HG02678 (cell line): Measurements from ENCODE around the gene RSRC1.
A peak's percentile ranks its signal among the peaks of the same experiment; 100 is the strongest.
"Not testable (repeated sequence)": the region's sequence is repeated elsewhere in the genome, so short reads cannot be mapped to it uniquely, and the experiment has no call there.

ENCODE experiments used
- ATAC-seq: cut with Tn5 transposase; IDR thresholded peaks from one replicate; pipeline ENCODE4 v1.9.1; 2021; ENCODE audit warnings: mild to moderate bottlenecking, moderate library complexity; ENCODE audit not compliant: unreplicated experiment

Gene RSRC1

GRCh38 chr3:158506456-158506855 lies 396.6 kb downstream of the RSRC1 start:
- ATAC-seq: no peak

- no peak for ATAC-seq
Measured at GRCh38 chr3:158508481-158508880, 398.6 kb downstream of the RSRC1 start.

GRCh38 chr3:158509891-158510290 lies 400.0 kb downstream of the RSRC1 start:
- no peak for ATAC-seq

GRCh38 chr3:158516729-158517128 lies 406.8 kb downstream of the RSRC1 start:
- ATAC-seq: not testable (repeated sequence)

GRCh38 chr3:158519776-158520175 lies 409.9 kb downstream of the RSRC1 start:
- ATAC-seq: no peak

GRCh38 chr3:158520433-158520832 lies 410.5 kb downstream of the RSRC1 start:
- ATAC-seq: no peak

- ATAC-seq: no peak
Measured at GRCh38 chr3:158522221-158523136, 412.6 kb downstream of the RSRC1 start.

- ATAC-seq: no peak
Measured at GRCh38 chr3:158528076-158528674, 418.3 kb downstream of the RSRC1 start.

- ATAC-seq: no peak
Measured at GRCh38 chr3:158531334-158531733, 421.4 kb downstream of the RSRC1 start.

- ATAC-seq: peak; percentile 66
Measured at GRCh38 chr3:158532099-158532734, 422.3 kb downstream of the RSRC1 start.

- no peak for ATAC-seq
Measured at GRCh38 chr3:158535918-158536317, 426.0 kb downstream of the RSRC1 start.

GRCh38 chr3:158539414-158540014 lies 429.6 kb downstream of the RSRC1 start:
- peak; percentile 73 for ATAC-seq

GRCh38 chr3:158540066-158540465 lies 430.2 kb downstream of the RSRC1 start:
- ATAC-seq: no peak

GRCh38 chr3:158548691-158549090 lies 438.8 kb downstream of the RSRC1 start:
- ATAC-seq: no peak

GRCh38 chr3:158549938-158550337 lies 440.0 kb downstream of the RSRC1 start:
- not testable (repeated sequence) for ATAC-seq

GRCh38 chr3:158552124-158552523 lies 442.2 kb downstream of the RSRC1 start:
- ATAC-seq: no peak

GRCh38 chr3:158559504-158559903 lies 449.6 kb downstream of the RSRC1 start:
- no peak for ATAC-seq

- ATAC-seq: no peak
Measured at GRCh38 chr3:158560979-158561378, 451.1 kb downstream of the RSRC1 start.

- no peak for ATAC-seq
Measured at GRCh38 chr3:158562674-158563073, 452.8 kb downstream of the RSRC1 start.

- no peak for ATAC-seq
Measured at GRCh38 chr3:158563076-158563475, 453.2 kb downstream of the RSRC1 start.

- no peak for ATAC-seq
Measured at GRCh38 chr3:158565076-158565475, 455.2 kb downstream of the RSRC1 start.
